ENCODE results near the gene ANKRD52.
A peak's percentile ranks its signal among the peaks of the same experiment; 100 is the strongest.

ANKRD52 gene

GRCh38 chr12:56241424-56242303 is 16.5 kb downstream of the ANKRD52 start:
- peaks cover 18% of the 10 kb centered on the region; the same call in 1 of the 2 replicates for H3K36me3 ChIP-seq (ENCODE audit: insufficient read depth, low read length)
- no peak overlapping the region for H2AFZ ChIP-seq (ENCODE audit: low read length, unreplicated experiment)
- no peak overlapping the region for H3K27ac ChIP-seq (ENCODE audit: low read depth, low read length)

GRCh38 chr12:56237552-56237951 is 20.6 kb downstream of the ANKRD52 start:
- Histone ChIP-seq H3K4me3 (ENCODE audit: low read depth, low read length) (no peak overlapping the region), H3K27me3 (ENCODE audit: insufficient read depth, low read length) (no peaks in the 10 kb centered on the region), H3K4me1 (ENCODE audit: control insufficient read depth, insufficient read depth, low read length, unreplicated experiment) (peaks cover 4% of the 10 kb centered on the region), H3K79me2 (ENCODE audit: control insufficient read depth, insufficient read depth, low read length, unreplicated experiment) (no peaks in the 10 kb centered on the region), H2AFZ (ENCODE audit: low read length, unreplicated experiment) (no peak overlapping the region), H3K27ac (ENCODE audit: low read depth, low read length) (no peak overlapping the region), H3K36me3 (ENCODE audit: insufficient read depth, low read length) (peaks cover 13% of the 10 kb centered on the region; the same call in 1 of the 2 replicates)

More at GRCh38 chr12:56241424-56242303, 16.5 kb downstream of the ANKRD52 start:
- no peaks in the 10 kb centered on the region for H3K27me3 ChIP-seq (ENCODE audit: insufficient read depth, low read length)
- H3K4me1 ChIP-seq (ENCODE audit: control insufficient read depth, insufficient read depth, low read length, unreplicated experiment) = peaks cover 28% of the 10 kb centered on the region
- no peak overlapping the region for H3K4me3 ChIP-seq (ENCODE audit: low read depth, low read length)
- no peaks in the 10 kb centered on the region for H3K79me2 ChIP-seq (ENCODE audit: control insufficient read depth, insufficient read depth, low read length, unreplicated experiment)

- Histone ChIP-seq H3K4me3 (ENCODE audit: low read depth, low read length) (no peak overlapping the region), H2AFZ (ENCODE audit: low read length, unreplicated experiment) (no peak overlapping the region), H3K27me3 (ENCODE audit: insufficient read depth, low read length) (no peaks in the 10 kb centered on the region), H3K36me3 (ENCODE audit: insufficient read depth, low read length) (peaks cover 13% of the 10 kb centered on the region; the same call in 1 of the 2 replicates), H3K79me2 (ENCODE audit: control insufficient read depth, insufficient read depth, low read length, unreplicated experiment) (no peaks in the 10 kb centered on the region), H3K4me1 (ENCODE audit: control insufficient read depth, insufficient read depth, low read length, unreplicated experiment) (peaks cover 4% of the 10 kb centered on the region), H3K27ac (ENCODE audit: low read depth, low read length) (no peak overlapping the region)
These were observed 21.2 kb downstream of the ANKRD52 start for GRCh38 chr12:56236985-56237384.

- Histone ChIP-seq H3K79me2 (ENCODE audit: control insufficient read depth, insufficient read depth, low read length, unreplicated experiment) (no peaks in the 10 kb centered on the region), H3K27me3 (ENCODE audit: insufficient read depth, low read length) (no peaks in the 10 kb centered on the region), H3K27ac (ENCODE audit: low read depth, low read length) (no peak overlapping the region), H3K36me3 (ENCODE audit: insufficient read depth, low read length) (peaks cover 6% of the 10 kb centered on the region; the same call in 1 of the 2 replicates), H3K4me3 (ENCODE audit: low read depth, low read length) (no peak overlapping the region), H2AFZ (ENCODE audit: low read length, unreplicated experiment) (no peak overlapping the region), H3K4me1 (ENCODE audit: control insufficient read depth, insufficient read depth, low read length, unreplicated experiment) (no peaks in the 10 kb centered on the region)
These were observed 22.1 kb downstream of the ANKRD52 start for GRCh38 chr12:56236091-56236490.

GRCh38 chr12:56234746-56235436 is 23.3 kb downstream of the ANKRD52 start:
- Histone ChIP-seq H3K4me3 (ENCODE audit: low read depth, low read length) (no peak overlapping the region), H3K36me3 (ENCODE audit: insufficient read depth, low read length) (0 out of 2 replicates have a peak, but pooled peaks cover 3% of the 10 kb centered on the region), H2AFZ (ENCODE audit: low read length, unreplicated experiment) (no peak overlapping the region), H3K79me2 (ENCODE audit: control insufficient read depth, insufficient read depth, low read length, unreplicated experiment) (no peaks in the 10 kb centered on the region), H3K27me3 (ENCODE audit: insufficient read depth, low read length) (no peaks in the 10 kb centered on the region), H3K4me1 (ENCODE audit: control insufficient read depth, insufficient read depth, low read length, unreplicated experiment) (no peaks in the 10 kb centered on the region), H3K27ac (ENCODE audit: low read depth, low read length) (no peak overlapping the region)

GRCh38 chr12:56231184-56231582 is 27.0 kb downstream of the ANKRD52 start:
- no peaks in the 10 kb centered on the region for H3K4me1 ChIP-seq (ENCODE audit: control insufficient read depth, insufficient read depth, low read length, unreplicated experiment)
- no peaks in the 10 kb centered on the region for H3K79me2 ChIP-seq (ENCODE audit: control insufficient read depth, insufficient read depth, low read length, unreplicated experiment)
- H3K36me3 ChIP-seq (ENCODE audit: insufficient read depth, low read length) = no peaks in the 10 kb centered on the region
- H3K27me3 ChIP-seq (ENCODE audit: insufficient read depth, low read length) = no peaks in the 10 kb centered on the region
- H3K27ac ChIP-seq (ENCODE audit: low read depth, low read length) = no peak overlapping the region
- no peak overlapping the region for H3K4me3 ChIP-seq (ENCODE audit: low read depth, low read length)
- H2AFZ ChIP-seq (ENCODE audit: low read length, unreplicated experiment) = no peak overlapping the region

- H2AFZ ChIP-seq (ENCODE audit: low read length, unreplicated experiment) = no peak overlapping the region
- no peaks in the 10 kb centered on the region for H3K79me2 ChIP-seq (ENCODE audit: control insufficient read depth, insufficient read depth, low read length, unreplicated experiment)
- no peak overlapping the region for H3K4me3 ChIP-seq (ENCODE audit: low read depth, low read length)
- no peaks in the 10 kb centered on the region for H3K27me3 ChIP-seq (ENCODE audit: insufficient read depth, low read length)
- no peaks in the 10 kb centered on the region for H3K36me3 ChIP-seq (ENCODE audit: insufficient read depth, low read length)
- H3K4me1 ChIP-seq (ENCODE audit: control insufficient read depth, insufficient read depth, low read length, unreplicated experiment) = no peaks in the 10 kb centered on the region
- H3K27ac ChIP-seq (ENCODE audit: low read depth, low read length) = no peak overlapping the region
These were observed 27.6 kb downstream of the ANKRD52 start for GRCh38 chr12:56230432-56231183.

GRCh38 chr12:56229916-56230431 is 28.2 kb downstream of the ANKRD52 start, which contains the start of gene SLC39A5:
TSS of gene SLC39A5 (plus strand) at chr12:56230051. CDS start at chr12:56231275, 1,224 bp downstream.
- no peak within 1 kb of the TSS for H2AFZ ChIP-seq (ENCODE audit: low read length, unreplicated experiment)
- no peaks in the 10 kb centered on the region for H3K36me3 ChIP-seq (ENCODE audit: insufficient read depth, low read length)
- H3K4me3 ChIP-seq (ENCODE audit: low read depth, low read length) = no peak within 1 kb of the TSS
- peaks cover 2% of the 10 kb centered on the region for H3K4me1 ChIP-seq (ENCODE audit: control insufficient read depth, insufficient read depth, low read length, unreplicated experiment)
- no peaks in the 10 kb centered on the region for H3K79me2 ChIP-seq (ENCODE audit: control insufficient read depth, insufficient read depth, low read length, unreplicated experiment)
- no peak within 1 kb of the TSS for H3K27ac ChIP-seq (ENCODE audit: low read depth, low read length)
- H3K27me3 ChIP-seq (ENCODE audit: insufficient read depth, low read length) = no peaks in the 10 kb centered on the region

- Histone ChIP-seq H3K4me1 (ENCODE audit: control insufficient read depth, insufficient read depth, low read length, unreplicated experiment) (peaks cover 5% of the 10 kb centered on the region), H3K27ac (ENCODE audit: low read depth, low read length) (no peak overlapping the region), H3K27me3 (ENCODE audit: insufficient read depth, low read length) (no peaks in the 10 kb centered on the region), H3K79me2 (ENCODE audit: control insufficient read depth, insufficient read depth, low read length, unreplicated experiment) (peaks cover 3% of the 10 kb centered on the region), H3K36me3 (ENCODE audit: insufficient read depth, low read length) (no peaks in the 10 kb centered on the region), H2AFZ (ENCODE audit: low read length, unreplicated experiment) (no peak overlapping the region), H3K4me3 (ENCODE audit: low read depth, low read length) (no peak overlapping the region)
These were observed 29.1 kb downstream of the ANKRD52 start for GRCh38 chr12:56229082-56229481.

- H3K4me3 ChIP-seq (ENCODE audit: low read depth, low read length) = peak overlapping the region; percentile 95
- H3K27ac ChIP-seq (ENCODE audit: low read depth, low read length) = no peak overlapping the region
- no peaks in the 10 kb centered on the region for H3K36me3 ChIP-seq (ENCODE audit: insufficient read depth, low read length)
- peaks cover 10% of the 10 kb centered on the region for H3K4me1 ChIP-seq (ENCODE audit: control insufficient read depth, insufficient read depth, low read length, unreplicated experiment)
- H3K27me3 ChIP-seq (ENCODE audit: insufficient read depth, low read length) = no peaks in the 10 kb centered on the region
- peaks cover 3% of the 10 kb centered on the region for H3K79me2 ChIP-seq (ENCODE audit: control insufficient read depth, insufficient read depth, low read length, unreplicated experiment)
- H2AFZ ChIP-seq (ENCODE audit: low read length, unreplicated experiment) = peak overlapping the region; percentile 86
These were observed 33.2 kb downstream of the ANKRD52 start for GRCh38 chr12:56224954-56225353.

All from ACC112 (cell line).